Stimulated activated CD4-positive, alpha-beta T cell treated with anti-CD3 and anti-CD28 coated beads, Interleukin-4, amount 100 ng/mL, for 24 hours (primary cell): ENCODE data around the gene RTL5.
A peak's percentile ranks its signal among the peaks of the same experiment; 100 is the strongest.
"Not testable (repeated sequence)": the region's sequence is repeated elsewhere in the genome, so short reads cannot be mapped to it uniquely, and the experiment has no call there.

Source experiments
- DNase-seq: peaks from one replicate; pipeline ENCODE4 v3.0.0-alpha.2; 2020

Gene RTL5

GRCh38 chrX:72131317-72132294 lies at the start of gene RTL5:
RTL5 (minus strand) TSS chrX:72131915.
- peak; percentile 64 for DNase-seq

- DNase-seq, result no peak
These were observed 48.8 kb upstream of the RTL5 start for GRCh38 chrX:72180539-72180938.

GRCh38 chrX:72176981-72177380 lies 45.3 kb upstream of the RTL5 start:
- no peak for DNase-seq

- DNase-seq, result not testable (repeated sequence)
These were observed 44.6 kb upstream of the RTL5 start for GRCh38 chrX:72176289-72176688.

- peak; percentile 23 for DNase-seq
These were observed 37.5 kb upstream of the RTL5 start for GRCh38 chrX:72169008-72169728.

GRCh38 chrX:72165551-72165950 lies 33.8 kb upstream of the RTL5 start:
- DNase-seq, result no peak

- DNase-seq, result no peak
These were observed 28.1 kb upstream of the RTL5 start for GRCh38 chrX:72159769-72160168.

GRCh38 chrX:72158773-72159172 lies 27.1 kb upstream of the RTL5 start:
- no peak for DNase-seq

GRCh38 chrX:72146527-72146926 lies 14.8 kb upstream of the RTL5 start:
- DNase-seq, result no peak

GRCh38 chrX:72145181-72145580 lies 13.5 kb upstream of the RTL5 start:
- DNase-seq, result no peak

- no peak for DNase-seq
These were observed 11.8 kb upstream of the RTL5 start for GRCh38 chrX:72143609-72143907.

- no peak for DNase-seq
These were observed 11.3 kb upstream of the RTL5 start for GRCh38 chrX:72142794-72143608.

GRCh38 chrX:72142094-72142793 lies 10.5 kb upstream of the RTL5 start:
- no peak for DNase-seq

GRCh38 chrX:72141372-72142004 lies 9.8 kb upstream of the RTL5 start:
- DNase-seq, result peak; percentile 16

GRCh38 chrX:72139538-72139937 lies 7.8 kb upstream of the RTL5 start:
- DNase-seq, result no peak

GRCh38 chrX:72137846-72138495 lies 6.3 kb upstream of the RTL5 start:
- no peak for DNase-seq

GRCh38 chrX:72133851-72134546 lies 2.3 kb upstream of the RTL5 start:
- DNase-seq, result no peak

GRCh38 chrX:72132456-72132855 lies 741 bp upstream of the RTL5 start:
- no peak for DNase-seq

- DNase-seq, result no peak
These were observed 909 bp downstream of the RTL5 start for GRCh38 chrX:72130762-72131250.

- DNase-seq, result no peak
These were observed 1.5 kb downstream of the RTL5 start for GRCh38 chrX:72130156-72130761.
